Panc1 (cell line): ENCODE measurements around the gene ADPRS.

Experiments used
- POLR2AphosphoS5 ChIP-seq: IDR thresholded peaks from 2 replicates; pipeline ENCODE4 v1.6.1; 2012; ENCODE audit warnings: mild to moderate bottlenecking, low read depth, low read length, moderate library complexity
- SIN3A ChIP-seq: IDR thresholded peaks from 2 replicates; pipeline ENCODE4 v1.6.1; 2012; ENCODE audit warnings: low read depth, mild to moderate bottlenecking, low read length, moderate library complexity, borderline replicate concordance; ENCODE audit not compliant: insufficient read depth
- TF ChIP-seq, protein P1 (sequence below): fragments of 450-650 bp; IDR thresholded peaks from 2 replicates; pipeline ENCODE4 v1.5.1; 2017; ENCODE audit warnings: mild to moderate bottlenecking
- TF ChIP-seq, protein P2 (sequence below), 2 experiments: IDR thresholded peaks; 2 replicates each; pipeline ENCODE4 v1.6.1; 2011 to 2012; ENCODE audit warnings: low read depth in 2 of 2, control low read depth in 1 of 2, low read length in 1 of 2, mild to moderate bottlenecking in 1 of 2, moderate library complexity in 1 of 2; ENCODE audit not compliant: insufficient read depth in 1 of 2

DNA sequence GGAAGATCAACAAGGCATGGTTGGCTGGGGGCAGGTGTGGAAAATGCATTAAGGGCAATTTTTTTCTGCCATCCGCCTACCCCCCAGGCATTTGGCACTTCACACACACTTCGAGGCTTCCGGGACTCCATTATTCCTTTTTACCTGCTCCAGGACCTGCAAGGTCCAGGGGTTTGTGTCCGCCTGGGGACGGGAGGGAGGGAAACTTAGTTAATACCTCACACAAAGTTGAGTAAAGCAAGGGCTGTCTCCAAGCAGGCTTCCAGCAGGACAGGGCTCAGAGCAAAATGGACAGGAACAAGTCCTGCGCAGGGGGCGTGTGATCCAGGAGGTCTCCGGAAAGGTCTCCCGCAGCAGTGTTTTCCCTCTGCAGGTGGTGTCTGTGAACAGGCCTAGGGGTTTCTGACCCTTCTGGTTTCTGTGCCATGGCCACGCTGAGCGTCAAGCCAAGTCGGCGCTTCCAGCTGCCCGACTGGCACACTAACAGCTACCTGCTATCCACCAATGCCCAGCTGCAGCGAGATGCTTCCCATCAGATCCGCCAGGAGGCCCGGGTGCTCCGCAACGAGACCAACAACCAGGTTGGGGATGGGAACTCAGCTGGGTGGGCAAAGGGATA, 4.1 kb upstream of the ADPRS start:
- TF ChIP-seq, protein P1, sequence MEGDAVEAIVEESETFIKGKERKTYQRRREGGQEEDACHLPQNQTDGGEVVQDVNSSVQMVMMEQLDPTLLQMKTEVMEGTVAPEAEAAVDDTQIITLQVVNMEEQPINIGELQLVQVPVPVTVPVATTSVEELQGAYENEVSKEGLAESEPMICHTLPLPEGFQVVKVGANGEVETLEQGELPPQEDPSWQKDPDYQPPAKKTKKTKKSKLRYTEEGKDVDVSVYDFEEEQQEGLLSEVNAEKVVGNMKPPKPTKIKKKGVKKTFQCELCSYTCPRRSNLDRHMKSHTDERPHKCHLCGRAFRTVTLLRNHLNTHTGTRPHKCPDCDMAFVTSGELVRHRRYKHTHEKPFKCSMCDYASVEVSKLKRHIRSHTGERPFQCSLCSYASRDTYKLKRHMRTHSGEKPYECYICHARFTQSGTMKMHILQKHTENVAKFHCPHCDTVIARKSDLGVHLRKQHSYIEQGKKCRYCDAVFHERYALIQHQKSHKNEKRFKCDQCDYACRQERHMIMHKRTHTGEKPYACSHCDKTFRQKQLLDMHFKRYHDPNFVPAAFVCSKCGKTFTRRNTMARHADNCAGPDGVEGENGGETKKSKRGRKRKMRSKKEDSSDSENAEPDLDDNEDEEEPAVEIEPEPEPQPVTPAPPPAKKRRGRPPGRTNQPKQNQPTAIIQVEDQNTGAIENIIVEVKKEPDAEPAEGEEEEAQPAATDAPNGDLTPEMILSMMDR = no peak
- TF ChIP-seq, protein P2, sequence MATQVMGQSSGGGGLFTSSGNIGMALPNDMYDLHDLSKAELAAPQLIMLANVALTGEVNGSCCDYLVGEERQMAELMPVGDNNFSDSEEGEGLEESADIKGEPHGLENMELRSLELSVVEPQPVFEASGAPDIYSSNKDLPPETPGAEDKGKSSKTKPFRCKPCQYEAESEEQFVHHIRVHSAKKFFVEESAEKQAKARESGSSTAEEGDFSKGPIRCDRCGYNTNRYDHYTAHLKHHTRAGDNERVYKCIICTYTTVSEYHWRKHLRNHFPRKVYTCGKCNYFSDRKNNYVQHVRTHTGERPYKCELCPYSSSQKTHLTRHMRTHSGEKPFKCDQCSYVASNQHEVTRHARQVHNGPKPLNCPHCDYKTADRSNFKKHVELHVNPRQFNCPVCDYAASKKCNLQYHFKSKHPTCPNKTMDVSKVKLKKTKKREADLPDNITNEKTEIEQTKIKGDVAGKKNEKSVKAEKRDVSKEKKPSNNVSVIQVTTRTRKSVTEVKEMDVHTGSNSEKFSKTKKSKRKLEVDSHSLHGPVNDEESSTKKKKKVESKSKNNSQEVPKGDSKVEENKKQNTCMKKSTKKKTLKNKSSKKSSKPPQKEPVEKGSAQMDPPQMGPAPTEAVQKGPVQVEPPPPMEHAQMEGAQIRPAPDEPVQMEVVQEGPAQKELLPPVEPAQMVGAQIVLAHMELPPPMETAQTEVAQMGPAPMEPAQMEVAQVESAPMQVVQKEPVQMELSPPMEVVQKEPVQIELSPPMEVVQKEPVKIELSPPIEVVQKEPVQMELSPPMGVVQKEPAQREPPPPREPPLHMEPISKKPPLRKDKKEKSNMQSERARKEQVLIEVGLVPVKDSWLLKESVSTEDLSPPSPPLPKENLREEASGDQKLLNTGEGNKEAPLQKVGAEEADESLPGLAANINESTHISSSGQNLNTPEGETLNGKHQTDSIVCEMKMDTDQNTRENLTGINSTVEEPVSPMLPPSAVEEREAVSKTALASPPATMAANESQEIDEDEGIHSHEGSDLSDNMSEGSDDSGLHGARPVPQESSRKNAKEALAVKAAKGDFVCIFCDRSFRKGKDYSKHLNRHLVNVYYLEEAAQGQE (IDR thresholded peaks at IDR 0.05; ENCODE audit: insufficient read depth in 1 of 2, low read depth in 2 of 2, low read length in 1 of 2) = no peak
- TF ChIP-seq POLR2AphosphoS5 (no peak), SIN3A (no peak)
